Common myeloid progenitor, CD34-positive (primary cell): Measurements from ENCODE around the gene CA12.

ENCODE experiments used
- CTCF ChIA-PET: fragments of 350-600 bp; sonication (Branson Sonifier 250); formaldehyde crosslinking; loops from one replicate; lab custom pipeline; 2021; ENCODE audit warnings: antibody characterized with exemption; lab: Charles Lee
- POLR2A ChIA-PET: fragments of 350-600 bp; sonication (Branson Sonifier 250); formaldehyde crosslinking; loops from one replicate; lab custom pipeline; 2021; ENCODE audit warnings: antibody characterized with exemption; lab: Charles Lee
- DNase-seq, 3 donors: peaks; one replicate each; pipeline versions ENCODE4 v3.0.0 to v3.0.0-alpha.2; 2013
- H3K27ac ChIP-seq, 2 experiments: 1 replicate in 1 of 2; 2 replicates in 1 of 2; pipeline ENCODE4 v1.7.0; 2013; ENCODE audit warnings: inconsistent platforms in 2 of 2, low read length in 2 of 2, mild to moderate bottlenecking in 2 of 2, low read depth in 1 of 2, moderate library complexity in 1 of 2; ENCODE audit not compliant: severe bottlenecking in 2 of 2, insufficient read depth in 1 of 2, poor library complexity in 1 of 2
- H3K27me3 ChIP-seq, 5 experiments: replicated peaks in 2 of 5; 1 replicate in 3 of 5; 2 replicates in 2 of 5; pipeline versions ENCODE4 v1.6.1 to v1.7.0; 2013; ENCODE audit warnings: low read length in 4 of 5, mild to moderate bottlenecking in 2 of 5, moderate library complexity in 2 of 5, inconsistent platforms in 1 of 5; ENCODE audit not compliant: insufficient read depth in 5 of 5, control insufficient read depth in 4 of 5
- H3K36me3 ChIP-seq, 4 experiments: 1 replicate in 2 of 4; 2 replicates in 2 of 4; pipeline versions ENCODE4 v1.6.1 to v1.7.0; 2013; ENCODE audit warnings: low read length in 3 of 4, control low read depth in 1 of 4, mild to moderate bottlenecking in 1 of 4; ENCODE audit not compliant: control insufficient read depth in 4 of 4, insufficient read depth in 4 of 4
- H3K4me1 ChIP-seq, 4 experiments: 1 replicate in 3 of 4; 2 replicates in 1 of 4; pipeline versions ENCODE4 v1.6.1 to v1.7.1; 2013; ENCODE audit warnings: low read length in 3 of 4, mild to moderate bottlenecking in 3 of 4, control low read depth in 1 of 4, inconsistent platforms in 1 of 4, moderate library complexity in 1 of 4; ENCODE audit not compliant: control insufficient read depth in 4 of 4, insufficient read depth in 4 of 4; ENCODE audit errors: control extremely low read depth in 1 of 4
- H3K4me3 ChIP-seq, 7 experiments: 1 replicate in 4 of 7; 2 replicates in 3 of 7; pipeline versions ENCODE4 v1.5.1 to v1.7.0; 2013; ENCODE audit warnings: mild to moderate bottlenecking in 7 of 7, low read length in 6 of 7, moderate library complexity in 6 of 7, inconsistent platforms in 2 of 7, low read depth in 2 of 7, control low read depth in 1 of 7; ENCODE audit not compliant: insufficient read depth in 4 of 7, control insufficient read depth in 1 of 7; ENCODE audit errors: extremely low read depth in 1 of 7
- H3K9me3 ChIP-seq, 5 experiments: 1 replicate in 4 of 5; 2 replicates in 1 of 5; pipeline versions ENCODE4 v1.6.1 to v1.7.1; 2013; ENCODE audit warnings: low read length in 4 of 5, mild to moderate bottlenecking in 2 of 5, inconsistent platforms in 1 of 5, low read depth in 1 of 5, moderate library complexity in 1 of 5; ENCODE audit not compliant: control insufficient read depth in 4 of 5, insufficient read depth in 2 of 5; ENCODE audit errors: control extremely low read depth in 1 of 5
- WGBS: methylation state at CpG from one replicate; pipeline ENCODE4 v1.1.5; 2013; ENCODE audit not compliant: insufficient coverage; 5-methylcytosine and 5-hydroxymethylcytosine counted together

The CA12 gene

DNA sequence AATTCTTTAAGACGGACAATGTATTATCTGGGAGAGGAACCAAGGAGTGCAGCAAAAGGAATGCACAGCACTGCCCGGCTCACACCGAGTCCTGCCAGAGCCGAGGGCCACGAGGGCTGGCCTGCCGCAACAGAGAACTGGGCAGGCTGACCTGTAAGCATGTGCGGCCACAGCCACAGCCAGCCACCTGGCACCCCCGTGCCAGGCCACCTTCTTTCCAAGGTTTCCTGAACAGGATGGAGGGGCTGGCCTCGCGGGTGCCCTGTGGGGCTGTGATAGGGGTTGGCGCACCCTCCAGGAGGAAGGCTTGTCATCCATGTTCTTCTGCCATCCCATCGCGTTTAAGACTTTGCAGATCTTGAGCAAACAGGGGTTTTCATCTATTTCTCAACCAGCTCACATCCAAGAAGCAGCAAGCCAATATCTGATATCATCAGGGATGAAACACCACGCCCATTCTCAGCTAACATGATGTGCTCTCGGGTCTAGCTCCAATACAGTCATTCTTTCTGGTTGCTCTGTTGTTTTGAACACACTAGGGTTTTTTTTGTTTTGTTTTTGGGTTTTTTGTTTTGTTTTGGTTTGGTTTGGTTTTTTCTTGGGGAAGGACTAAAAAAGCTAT lies 10.2 kb downstream of the CA12 start:
- Histone ChIP-seq H3K36me3 (no peaks in the 10 kb centered on the region), H3K4me1 (peaks cover 0 to 23% (median 15%) of the 10 kb centered on the region in 4 experiments), H3K4me3 (no peak overlapping the region), H3K27ac (no peak overlapping the region), H3K27me3 (no peaks in the 10 kb centered on the region), H3K9me3 (no peaks in the 10 kb centered on the region)
- ChIA-PET POLR2A (interaction anchor here (0.6 to 1.3 kb wide), 4 partner anchors 9 to 546 kb away, joined by 3 to 4 read pairs (median 3); partner anchors contain the start of gene CA12), CTCF (interaction anchor here (0.6 to 1.7 kb wide), 3 partner anchors 11 to 29 kb away, joined by 3 to 4 read pairs (median 3); partner anchors contain the start of gene CA12)
- WGBS = 91% methylated on average over 13 of the region's 15 CpGs
- no peak for DNase-seq

DNA sequence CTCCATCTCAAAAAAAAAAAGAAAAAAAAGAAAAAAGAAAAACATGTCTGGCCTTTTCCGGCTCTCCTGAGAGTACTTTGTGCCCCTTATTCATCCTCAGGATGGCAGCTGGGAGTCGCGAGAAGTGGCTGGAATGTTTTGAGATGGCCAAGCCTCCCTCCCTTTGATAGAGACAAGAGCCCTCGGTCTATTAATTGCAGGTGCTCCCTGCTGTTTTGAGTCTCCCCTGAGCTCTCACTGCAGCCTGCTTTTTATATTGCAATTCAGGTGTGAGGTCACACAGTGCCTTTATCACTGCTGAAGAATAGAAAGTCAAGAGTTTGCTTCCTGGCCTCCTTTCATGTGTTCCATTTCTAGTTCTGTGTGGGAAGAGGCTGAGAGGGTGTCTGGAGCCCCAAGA lies 10.9 kb downstream of the CA12 start:
- POLR2A ChIA-PET = no interaction called here

DNA sequence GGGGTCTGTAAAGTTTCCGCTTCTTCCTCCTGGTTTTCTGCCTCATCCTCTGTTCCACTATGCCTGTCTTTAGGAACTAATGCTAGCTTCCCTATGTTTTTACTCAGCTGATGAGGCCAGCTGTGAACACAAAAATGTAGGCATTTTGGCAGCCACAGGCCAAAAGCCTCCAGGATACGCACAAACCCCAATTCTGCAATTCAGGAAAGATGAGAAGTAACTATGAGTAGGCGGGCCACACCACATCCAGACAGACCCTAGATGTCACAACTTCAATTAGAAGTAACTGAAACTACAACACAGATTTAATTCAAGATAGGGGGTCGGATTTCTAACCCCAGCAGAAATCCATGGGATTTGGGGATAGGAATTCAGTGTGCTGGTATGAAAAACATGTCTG lies 11.9 kb downstream of the CA12 start:
- no peak overlapping the region for H3K27ac ChIP-seq
- POLR2A ChIA-PET = no interaction called here
- WGBS = 90% methylated on average over 2 of the region's 4 CpGs
- H3K27me3 ChIP-seq = no peaks in the 10 kb centered on the region
- CTCF ChIA-PET = interaction anchor here (0.6 kb wide), 1 partner anchor 25 kb away, joined by 3 read pairs; no protein-coding TSS in a partner anchor
- H3K4me1 ChIP-seq = peaks cover 0 to 17% (median 12%) of the 10 kb centered on the region in 4 experiments
- no peak overlapping the region for H3K4me3 ChIP-seq
- DNase-seq = no peak
- no peaks in the 10 kb centered on the region for H3K9me3 ChIP-seq
- no peaks in the 10 kb centered on the region for H3K36me3 ChIP-seq

More for the DNA sequence above, 10.9 kb downstream of the CA12 start:
- Histone ChIP-seq H3K9me3 (no peaks in the 10 kb centered on the region), H3K27ac (no peak overlapping the region), H3K4me1 (peaks cover 0 to 23% (median 15%) of the 10 kb centered on the region in 4 experiments), H3K36me3 (no peaks in the 10 kb centered on the region), H3K4me3 (no peak overlapping the region), H3K27me3 (no peaks in the 10 kb centered on the region)
- 98% methylated on average over 4 of the region's 4 CpGs for WGBS
- CTCF ChIA-PET = interaction anchor here (1.7 kb wide), 1 partner anchor 12 kb away, joined by 4 read pairs; the partner anchor contains the start of gene CA12
- DNase-seq = no peak

GRCh38 chr15:63369296-63369695 lies 12.3 kb downstream of the CA12 start:
- ChIA-PET POLR2A (no interaction called here), CTCF (interaction anchor here (0.6 kb wide), 1 partner anchor 24 kb away, joined by 3 read pairs; no protein-coding TSS in a partner anchor)
- peaks cover 0 to 12% (median 7%) of the 10 kb centered on the region in 4 experiments for H3K4me1 ChIP-seq

GRCh38 chr15:63368503-63368902 lies 13.1 kb downstream of the CA12 start:
- ChIA-PET POLR2A (no interaction called here), CTCF (no interaction called here)
- H3K9me3 ChIP-seq = no peaks in the 10 kb centered on the region
- DNase-seq = no peak
- H3K4me3 ChIP-seq = no peak overlapping the region
- no peaks in the 10 kb centered on the region for H3K36me3 ChIP-seq
- 86% methylated on average over 6 of the region's 7 CpGs for WGBS
- no peaks in the 10 kb centered on the region for H3K27me3 ChIP-seq
- H3K27ac ChIP-seq = no peak overlapping the region
- H3K4me1 ChIP-seq = peaks cover 0 to 9% (median 5%) of the 10 kb centered on the region in 4 experiments

More at GRCh38 chr15:63369296-63369695, 12.3 kb downstream of the CA12 start:
- H3K27ac ChIP-seq = no peak overlapping the region
- no peaks in the 10 kb centered on the region for H3K36me3 ChIP-seq
- no peaks in the 10 kb centered on the region for H3K9me3 ChIP-seq
- no peak overlapping the region for H3K4me3 ChIP-seq
- 100% methylated on average over 1 of the region's 3 CpGs for WGBS
- DNase-seq = no peak
- no peaks in the 10 kb centered on the region for H3K27me3 ChIP-seq

GRCh38 chr15:63367900-63368299 lies 13.7 kb downstream of the CA12 start:
- H3K9me3 ChIP-seq = no peaks in the 10 kb centered on the region

DNA sequence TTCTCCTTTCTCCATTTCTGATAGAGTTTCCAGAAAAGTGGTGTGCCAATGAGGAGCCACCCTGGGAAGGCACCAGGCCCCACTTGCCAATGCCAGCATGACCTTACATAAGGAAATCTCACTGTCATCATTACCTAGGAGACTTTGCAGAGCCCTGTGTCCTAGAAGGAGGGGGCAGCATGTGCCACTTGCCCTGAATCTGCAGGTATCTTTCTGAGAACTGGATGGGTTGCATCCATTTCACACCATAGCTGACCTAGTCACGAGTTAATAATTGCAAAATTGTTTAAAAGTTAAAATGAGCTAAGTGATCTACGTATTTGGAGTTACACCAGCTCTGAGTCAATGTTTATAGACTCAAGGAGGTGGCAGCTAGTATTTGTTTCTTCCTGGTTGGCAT lies 14.3 kb downstream of the CA12 start:
- WGBS = 100% methylated on average over 1 of the region's 2 CpGs
- DNase-seq = no peak
- ChIA-PET POLR2A (no interaction called here), CTCF (no interaction called here)
- Histone ChIP-seq H3K27ac (no peak overlapping the region), H3K9me3 (no peaks in the 10 kb centered on the region), H3K36me3 (no peaks in the 10 kb centered on the region), H3K4me1 (peaks cover 0 to 5% (median 1%) of the 10 kb centered on the region in 4 experiments), H3K27me3 (no peaks in the 10 kb centered on the region), H3K4me3 (no peak overlapping the region)

More at GRCh38 chr15:63367900-63368299, 13.7 kb downstream of the CA12 start:
- Histone ChIP-seq H3K36me3 (no peaks in the 10 kb centered on the region), H3K27ac (no peak overlapping the region), H3K27me3 (no peaks in the 10 kb centered on the region), H3K4me3 (no peak overlapping the region), H3K4me1 (peaks cover 0 to 9% (median 5%) of the 10 kb centered on the region in 4 experiments)
- WGBS = 98% methylated on average over 5 of the region's 6 CpGs
- DNase-seq = no peak
- ChIA-PET CTCF (no interaction called here), POLR2A (no interaction called here)
